ENCODE data around the gene TLL2.
"Not testable (repeated sequence)": the region's sequence is repeated elsewhere in the genome, so short reads cannot be mapped to it uniquely, and the experiment has no call there.

Gene TLL2

DNA sequence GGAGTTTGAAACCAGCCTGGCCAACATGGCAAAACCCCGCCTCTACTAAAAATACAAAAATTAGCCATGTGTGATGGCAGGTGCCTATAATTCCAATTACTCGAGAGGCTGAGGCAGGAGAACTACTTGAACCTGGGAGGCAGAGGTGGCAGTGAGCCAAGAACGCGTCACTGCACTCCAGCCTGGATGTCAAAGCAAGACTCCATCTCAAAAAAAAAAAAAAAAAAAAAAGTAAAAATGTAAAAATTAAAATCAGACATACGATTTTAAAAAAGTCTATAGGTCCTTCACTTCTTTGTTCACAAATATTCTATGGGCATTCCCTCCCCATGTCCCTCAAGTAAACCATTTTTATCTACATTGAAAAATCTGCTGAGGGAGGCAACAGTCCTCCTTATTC lies 34.9 kb upstream of the TLL2 start:
- no peaks in the 10 kb centered on the region for H3K4me1 ChIP-seq (ENCODE audit: control insufficient read depth in 1 of 2, insufficient read depth in 1 of 2, low read depth in 1 of 2, low read length in 1 of 2)
- no peak overlapping the region for H3K4me3 ChIP-seq (ENCODE audit: low read depth in 1 of 2, low read length in 1 of 2)
- no peaks in the 10 kb centered on the region for H3K27me3 ChIP-seq
- peaks cover 75% of the 10 kb centered on the region for H3K36me3 ChIP-seq
- H3K27ac ChIP-seq: no peak overlapping the region
- no peaks in the 10 kb centered on the region for H3K9me3 ChIP-seq
- TF ChIP-seq, protein P1, sequence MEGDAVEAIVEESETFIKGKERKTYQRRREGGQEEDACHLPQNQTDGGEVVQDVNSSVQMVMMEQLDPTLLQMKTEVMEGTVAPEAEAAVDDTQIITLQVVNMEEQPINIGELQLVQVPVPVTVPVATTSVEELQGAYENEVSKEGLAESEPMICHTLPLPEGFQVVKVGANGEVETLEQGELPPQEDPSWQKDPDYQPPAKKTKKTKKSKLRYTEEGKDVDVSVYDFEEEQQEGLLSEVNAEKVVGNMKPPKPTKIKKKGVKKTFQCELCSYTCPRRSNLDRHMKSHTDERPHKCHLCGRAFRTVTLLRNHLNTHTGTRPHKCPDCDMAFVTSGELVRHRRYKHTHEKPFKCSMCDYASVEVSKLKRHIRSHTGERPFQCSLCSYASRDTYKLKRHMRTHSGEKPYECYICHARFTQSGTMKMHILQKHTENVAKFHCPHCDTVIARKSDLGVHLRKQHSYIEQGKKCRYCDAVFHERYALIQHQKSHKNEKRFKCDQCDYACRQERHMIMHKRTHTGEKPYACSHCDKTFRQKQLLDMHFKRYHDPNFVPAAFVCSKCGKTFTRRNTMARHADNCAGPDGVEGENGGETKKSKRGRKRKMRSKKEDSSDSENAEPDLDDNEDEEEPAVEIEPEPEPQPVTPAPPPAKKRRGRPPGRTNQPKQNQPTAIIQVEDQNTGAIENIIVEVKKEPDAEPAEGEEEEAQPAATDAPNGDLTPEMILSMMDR (IDR thresholded peaks at IDR 0.05): no peak

DNA sequence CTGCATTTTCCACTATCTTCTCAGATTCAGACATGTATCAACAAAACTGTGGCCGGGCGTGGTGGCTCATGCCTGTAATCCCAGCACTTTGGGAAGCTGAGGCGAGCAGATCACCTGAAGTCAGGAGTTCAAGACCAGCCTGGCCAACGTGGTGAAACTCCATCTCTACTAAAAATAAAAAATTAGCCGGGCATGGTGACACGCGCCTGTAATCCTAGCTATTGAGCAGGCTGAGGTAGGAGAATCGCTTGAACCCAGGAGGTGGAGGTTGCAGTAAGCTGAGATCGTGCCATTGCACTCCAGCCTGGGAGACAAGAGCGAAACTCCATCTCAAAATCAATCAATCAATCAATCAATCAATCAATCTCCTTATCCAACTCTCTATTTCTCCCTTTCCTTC lies 31.8 kb upstream of the TLL2 start:
- H3K27me3 ChIP-seq: not testable (repeated sequence)
- peaks cover 62% of the 10 kb centered on the region for H3K36me3 ChIP-seq

DNA sequence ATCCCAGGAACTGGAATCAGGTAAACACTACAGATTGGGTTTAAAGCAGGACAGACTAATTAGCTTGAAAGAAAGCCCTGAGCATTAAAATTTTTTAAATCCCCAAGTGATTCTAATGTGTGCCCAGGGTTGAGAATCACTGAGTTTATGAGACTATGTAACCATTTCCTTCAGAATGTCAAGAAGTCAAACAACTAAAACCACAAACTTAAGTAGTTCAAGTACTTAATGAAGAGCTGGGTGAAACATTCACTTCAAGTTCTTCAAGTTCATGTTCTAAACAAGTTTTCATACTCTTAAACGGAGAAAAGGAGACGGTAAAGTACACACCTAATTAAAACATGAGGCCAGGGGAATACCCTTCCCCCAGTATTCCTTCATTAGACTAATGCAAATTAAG lies 28.2 kb upstream of the TLL2 start:
- Histone ChIP-seq H3K27ac (no peak overlapping the region), H3K4me3 (ENCODE audit: low read depth in 1 of 2, low read length in 1 of 2) (no peak overlapping the region), H3K27me3 (no peaks in the 10 kb centered on the region), H3K9me3 (no peaks in the 10 kb centered on the region), H3K36me3 (peaks cover 44% of the 10 kb centered on the region), H3K4me1 (ENCODE audit: control insufficient read depth in 1 of 2, insufficient read depth in 1 of 2, low read depth in 1 of 2, low read length in 1 of 2) (no peaks in the 10 kb centered on the region)
- TF ChIP-seq, protein P1 (IDR thresholded peaks at IDR 0.05): no peak

More for the DNA sequence above, 31.8 kb upstream of the TLL2 start:
- not testable (repeated sequence) for H3K9me3 ChIP-seq; H3K27ac ChIP-seq; H3K4me1 ChIP-seq (ENCODE audit: control insufficient read depth in 1 of 2, insufficient read depth in 1 of 2, low read depth in 1 of 2, low read length in 1 of 2); H3K4me3 ChIP-seq (ENCODE audit: low read depth in 1 of 2, low read length in 1 of 2)

DNA sequence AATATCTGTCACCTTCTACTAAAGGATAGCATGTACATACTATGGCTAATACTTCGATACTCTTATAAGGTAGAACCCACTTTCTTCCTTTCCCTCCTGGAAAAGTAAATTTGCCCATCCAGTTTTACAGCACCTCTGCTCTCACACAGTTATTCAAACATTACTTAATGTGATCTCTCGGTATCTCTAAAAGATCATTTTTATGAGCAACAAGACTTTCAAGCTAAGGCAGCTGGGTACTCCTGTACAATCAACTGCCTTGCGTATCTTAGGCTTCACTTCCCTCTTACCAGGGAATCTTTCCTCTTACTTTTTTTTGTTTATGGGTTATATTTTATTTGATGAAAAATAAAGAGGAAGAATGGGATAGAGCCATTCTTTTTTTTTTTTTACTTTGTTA lies 26.5 kb upstream of the TLL2 start:
- Histone ChIP-seq H3K27ac (no peak overlapping the region), H3K9me3 (no peaks in the 10 kb centered on the region), H3K36me3 (peaks cover 28% of the 10 kb centered on the region), H3K4me1 (ENCODE audit: control insufficient read depth in 1 of 2, insufficient read depth in 1 of 2, low read depth in 1 of 2, low read length in 1 of 2) (no peaks in the 10 kb centered on the region), H3K27me3 (no peaks in the 10 kb centered on the region), H3K4me3 (ENCODE audit: low read depth in 1 of 2, low read length in 1 of 2) (no peak overlapping the region)
- TF ChIP-seq, protein P1 (IDR thresholded peaks at IDR 0.05): no peak

DNA sequence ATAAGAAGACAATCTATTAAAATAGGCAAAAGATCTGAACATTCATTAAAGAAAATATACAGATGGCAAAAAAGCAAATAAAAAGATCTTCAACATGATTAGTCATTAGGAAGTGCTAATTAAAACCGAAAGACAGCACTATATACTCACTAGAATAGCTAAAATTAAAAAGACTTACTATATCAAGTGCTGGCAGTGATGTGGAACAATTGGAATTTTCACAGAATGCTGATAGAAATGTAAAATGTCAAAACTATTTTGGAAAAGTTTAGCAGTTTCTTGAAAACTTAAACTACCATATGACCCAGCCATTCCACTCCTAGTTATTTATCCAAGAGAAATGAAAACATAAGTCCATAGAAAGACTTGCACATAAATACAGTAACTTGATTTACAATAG lies 25.0 kb upstream of the TLL2 start:
- Histone ChIP-seq H3K36me3 (peaks cover 24% of the 10 kb centered on the region), H3K27ac (no peak overlapping the region)

DNA sequence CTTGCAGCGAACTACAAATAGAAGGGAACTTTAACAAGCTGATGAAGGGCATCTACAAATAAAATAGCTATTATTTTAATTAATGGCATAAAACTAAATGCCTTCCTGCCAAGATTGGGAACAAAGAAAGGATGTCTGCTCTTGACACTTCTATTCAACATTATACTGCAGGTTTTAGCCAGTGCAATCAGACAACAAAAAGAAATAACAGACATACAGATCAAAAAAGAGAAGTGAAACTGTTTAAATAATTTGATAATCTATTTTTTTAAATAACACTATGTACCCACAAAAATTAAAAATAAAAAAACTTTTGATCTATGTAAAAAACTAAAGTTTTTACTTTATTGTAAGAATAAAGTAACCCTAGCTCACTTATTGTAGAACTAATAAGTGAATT lies 22.4 kb upstream of the TLL2 start:
- Histone ChIP-seq H3K9me3 (no peaks in the 10 kb centered on the region), H3K4me3 (ENCODE audit: low read depth in 1 of 2, low read length in 1 of 2) (no peak overlapping the region), H3K4me1 (ENCODE audit: control insufficient read depth in 1 of 2, insufficient read depth in 1 of 2, low read depth in 1 of 2, low read length in 1 of 2) (no peaks in the 10 kb centered on the region), H3K36me3 (peaks cover 24% of the 10 kb centered on the region), H3K27me3 (no peaks in the 10 kb centered on the region), H3K27ac (no peak overlapping the region)
- TF ChIP-seq, protein P1 (IDR thresholded peaks at IDR 0.05): no peak

More for the DNA sequence above, 25.0 kb upstream of the TLL2 start:
- Histone ChIP-seq H3K9me3 (no peaks in the 10 kb centered on the region), H3K4me1 (ENCODE audit: control insufficient read depth in 1 of 2, insufficient read depth in 1 of 2, low read depth in 1 of 2, low read length in 1 of 2) (no peaks in the 10 kb centered on the region), H3K27me3 (no peaks in the 10 kb centered on the region), H3K4me3 (ENCODE audit: low read depth in 1 of 2, low read length in 1 of 2) (no peak overlapping the region)
- TF ChIP-seq, protein P1 (IDR thresholded peaks at IDR 0.05): no peak

Measured in neutrophil (primary cell).